Neural cell (in vitro differentiated cells): ENCODE results near the gene INTS11. TPM values are rescaled to one million over a fixed set of nuclear protein-coding genes. Genes with fewer than 3 reads are reported as not detected.
A peak's percentile ranks its signal among the peaks of the same experiment; 100 is the strongest.

Experiments
- H2AFZ ChIP-seq: fragments of 200-600, 300-800 bp; sonication (generic), shearing (Covaris generic); 2 replicates; pipeline ENCODE4 v1.6.0; 2014; ENCODE audit warnings: low read depth, mild to moderate bottlenecking, antibody characterized with exemption, low read length, moderate library complexity
- H3F3A ChIP-seq: fragments of 200-600 bp; shearing (Covaris generic); 2 replicates; pipeline ENCODE4 v1.6.1; 2016; ENCODE audit warnings: mild to moderate bottlenecking, moderate library complexity, mixed read lengths, antibody characterized with exemption, low read length; ENCODE audit not compliant: insufficient read depth, poor library complexity, severe bottlenecking
- H3K27ac ChIP-seq: fragments of 200-600, 300-800 bp; sonication (generic), shearing (Covaris generic); 2 replicates; pipeline ENCODE4 v1.5.1; 2014; ENCODE audit warnings: mild to moderate bottlenecking, low read length, moderate library complexity
- H3K27me3 ChIP-seq: fragments of 300-800, 200-600 bp; sonication (generic), shearing (Covaris generic); 2 replicates; pipeline ENCODE4 v1.6.0; 2014; ENCODE audit warnings: mild to moderate bottlenecking, low read depth, low read length, moderate library complexity; ENCODE audit not compliant: insufficient read depth
- H3K36me3 ChIP-seq: fragments of 300-800, 200-600 bp; sonication (generic), shearing (Covaris generic); 2 replicates; pipeline ENCODE4 v1.5.1; 2014; ENCODE audit warnings: mild to moderate bottlenecking, antibody characterized with exemption, low read length, moderate library complexity; ENCODE audit not compliant: insufficient read depth
- H3K4me2 ChIP-seq: fragments of 300-800, 200-600 bp; sonication (generic), shearing (Covaris generic); 2 replicates; pipeline ENCODE4 v1.6.0; 2014; ENCODE audit warnings: mild to moderate bottlenecking, low read length
- H3K4me3 ChIP-seq: fragments of 300-800, 200-600 bp; sonication (generic), shearing (Covaris generic); 2 replicates; pipeline ENCODE4 v1.5.1; 2014; ENCODE audit warnings: mild to moderate bottlenecking, low read length, moderate library complexity
- H3K79me2 ChIP-seq: fragments of 200-600 bp; shearing (Covaris generic); replicated peaks from 2 replicates; pipeline ENCODE4 v1.6.0; 2014; ENCODE audit warnings: mild to moderate bottlenecking, low read length, moderate library complexity; ENCODE audit not compliant: insufficient read depth
- H3K9ac ChIP-seq: fragments of 300-800, 200-600 bp; sonication (generic), shearing (Covaris generic); 2 replicates; pipeline ENCODE4 v1.6.1; 2016; ENCODE audit warnings: mild to moderate bottlenecking, low read length, mixed read lengths
- H3K9me2 ChIP-seq: fragments of 200-600 bp; shearing (Covaris generic); 2 replicates; pipeline ENCODE4 v1.6.1; 2016; ENCODE audit warnings: mild to moderate bottlenecking, low read length, mixed read lengths; ENCODE audit not compliant: insufficient read depth
- H3K9me3 ChIP-seq: fragments of 200-600, 300-800 bp; sonication (generic), shearing (Covaris generic); 2 replicates; pipeline ENCODE4 v1.6.1; 2016; ENCODE audit warnings: mild to moderate bottlenecking, mixed run types, low read length, moderate library complexity, mixed read lengths
- H4K20me1 ChIP-seq: fragments of 200-600 bp; shearing (Covaris generic); 2 replicates; pipeline ENCODE4 v1.6.1; 2016; ENCODE audit warnings: mild to moderate bottlenecking, mixed run types; ENCODE audit not compliant: insufficient read depth
- CTCF ChIP-seq: fragments of 450-650 bp; IDR thresholded peaks from 2 replicates; pipeline ENCODE4 v1.5.1; 2014; ENCODE audit warnings: antibody characterized with exemption, mild to moderate bottlenecking, moderate library complexity; ENCODE audit not compliant: poor library complexity, severe bottlenecking
- EP300 ChIP-seq: fragments of 450-650 bp; conservative IDR thresholded peaks from 2 replicates; pipeline ENCODE4 v1.6.1; 2014; ENCODE audit warnings: antibody characterized with exemption, mild to moderate bottlenecking, moderate library complexity; ENCODE audit not compliant: poor library complexity, severe bottlenecking
- EZH2 ChIP-seq: fragments of 200-600, 300-800 bp; shearing (Covaris generic), sonication (generic); IDR thresholded peaks from 2 replicates; pipeline ENCODE4 v1.6.1; 2014; ENCODE audit warnings: antibody characterized with exemption, low read length, borderline replicate concordance, mild to moderate bottlenecking; ENCODE audit not compliant: insufficient read depth, poor library complexity, severe bottlenecking
- MXI1 ChIP-seq: fragments of 450-650 bp; conservative IDR thresholded peaks from 2 replicates; pipeline ENCODE4 v1.6.1; 2014; ENCODE audit warnings: antibody characterized with exemption, mild to moderate bottlenecking; ENCODE audit not compliant: poor library complexity, severe bottlenecking
- POLR2AphosphoS5 ChIP-seq: IDR thresholded peaks from 2 replicates; pipeline ENCODE4 v1.6.1; 2012
- RAD21 ChIP-seq: fragments of 450-650 bp; conservative IDR thresholded peaks from 2 replicates; pipeline ENCODE4 v1.6.1; 2014; ENCODE audit warnings: antibody characterized with exemption, mild to moderate bottlenecking, moderate library complexity
- REST ChIP-seq: IDR thresholded peaks from 2 replicates; pipeline ENCODE4 v1.6.1; 2012; ENCODE audit warnings: borderline replicate concordance
- SMC3 ChIP-seq: fragments of 450-650 bp; conservative IDR thresholded peaks from 2 replicates; pipeline ENCODE4 v1.6.1; 2014; ENCODE audit warnings: antibody characterized with exemption, mild to moderate bottlenecking, moderate library complexity; ENCODE audit not compliant: poor library complexity
- TAF1 ChIP-seq: IDR thresholded peaks from 2 replicates; pipeline ENCODE4 v1.6.1; 2012; ENCODE audit warnings: low read depth
- polyA plus RNA-seq: library from polyadenylated mRNA; depleted of rRNA; stranded (reverse); fragments of >200 nt; gene quantifications from 2 replicates; pipeline ENCODE4 v1.2.3, GENCODE V29; 2014

INTS11 gene
- polyA plus RNA-seq, 1 donor from 2014 or later = 131 TPM

GRCh38 chr1:1308756-1309250 is 15.7 kb downstream of the INTS11 start:
- Histone ChIP-seq H3K9ac (peak overlapping the region; percentile 79), H3K36me3 (no peaks in the 10 kb centered on the region), H4K20me1 (peaks cover 2% of the 10 kb centered on the region), H3F3A (no peaks in the 10 kb centered on the region), H3K79me2 (peaks cover 36% of the 10 kb centered on the region), H3K4me2 (peak overlapping the region; percentile 30), H3K27ac (peak overlapping the region; percentile 66), H3K9me2 (no peaks in the 10 kb centered on the region), H2AFZ (no peak overlapping the region), H3K4me3 (peak overlapping the region; percentile 92), H3K9me3 (no peaks in the 10 kb centered on the region), H3K27me3 (no peaks in the 10 kb centered on the region)
- no peak for TF ChIP-seq EP300
- no peak for TF ChIP-seq EZH2
- TF ChIP-seq RAD21 = peak; percentile 14
- no peak for TF ChIP-seq POLR2AphosphoS5
- TF ChIP-seq MXI1 = peak; percentile 91

GRCh38 chr1:1307923-1308755 is 16.3 kb downstream of the INTS11 start, which contains the start of the genes ACAP3 and PUSL1:
Gene ACAP3, minus strand, starts transcription at chr1:1307930. Its CDS starts 115 bp downstream, at chr1:1307815.
Gene PUSL1, plus strand, starts transcription at chr1:1308597. Its CDS starts 47 bp downstream, at chr1:1308644.
- Histone ChIP-seq H3K9ac (peak within 1 kb of the TSS; percentile 95), H3F3A (no peaks in the 10 kb centered on the region), H2AFZ (no peak within 1 kb of the TSS), H3K79me2 (peaks cover 36% of the 10 kb centered on the region), H4K20me1 (peaks cover 2% of the 10 kb centered on the region), H3K4me2 (peak within 1 kb of the TSS; percentile 80), H3K9me2 (no peaks in the 10 kb centered on the region), H3K36me3 (no peaks in the 10 kb centered on the region), H3K4me3 (peak within 1 kb of the TSS; percentile 99), H3K27me3 (no peaks in the 10 kb centered on the region), H3K9me3 (no peaks in the 10 kb centered on the region), H3K27ac (peak within 1 kb of the TSS; percentile 95)
- peak; percentile 55 for TF ChIP-seq POLR2AphosphoS5
- peak; percentile 14 for TF ChIP-seq REST
- peak; percentile 59 for TF ChIP-seq EP300
- TF ChIP-seq CTCF = peak; percentile 45
- no peak for TF ChIP-seq EZH2
- TF ChIP-seq TAF1 = no peak
- TF ChIP-seq RAD21 = no peak
- TF ChIP-seq SMC3 = peak; percentile 49
- peak; percentile 81 for TF ChIP-seq MXI1
